ENCODE data around the gene UBA1.

UBA1 gene

GRCh38 chrX:47180346-47180745, 13.3 kb upstream of the UBA1 start:
- Histone ChIP-seq H2BK15ac (ENCODE audit: low read depth, poor library complexity, severe bottlenecking) (no peak overlapping the region), H3K18ac (ENCODE audit: low read depth in 1 of 2, low read length in 2 of 2) (no peak overlapping the region), H3K79me1 (replicated peaks; ENCODE audit: low read length, poor library complexity, severe bottlenecking) (peaks cover 23% of the 10 kb centered on the region), H2AFZ (ENCODE audit: low read depth, low read length) (no peak overlapping the region), H3K27ac (ENCODE audit: low read length, poor library complexity, severe bottlenecking) (no peak overlapping the region), H2BK120ac (ENCODE audit: low read depth, low read length) (no peak overlapping the region), H3K14ac (ENCODE audit: low read length in 2 of 2) (no peak overlapping the region), H3K23ac (ENCODE audit: low read length in 2 of 2) (no peak overlapping the region), H4K8ac (ENCODE audit: low read length) (no peak overlapping the region), H3K4me3 (ENCODE audit: insufficient read depth in 1 of 2, low read depth in 1 of 2, low read length in 2 of 2) (no peak overlapping the region), H4K91ac (ENCODE audit: low read length) (no peak overlapping the region), H3K27me3 (ENCODE audit: control insufficient read depth in 1 of 2, insufficient read depth in 1 of 2, low read length in 2 of 2) (peaks cover 0 to 50% of the 10 kb centered on the region in 2 experiments), H3K9me3 (ENCODE audit: control insufficient read depth, low read length) (no peaks in the 10 kb centered on the region), H3K4me2 (ENCODE audit: low read length, poor library complexity, severe bottlenecking) (no peak overlapping the region), H2AK5ac (ENCODE audit: low read length, severe bottlenecking) (no peak overlapping the region), H3K9ac (ENCODE audit: low read length) (no peak overlapping the region), H2BK12ac (ENCODE audit: low read length in 2 of 2) (no peak overlapping the region), H3K36me3 (ENCODE audit: control insufficient read depth in 1 of 2, insufficient read depth in 2 of 2, low read depth in 1 of 2, low read length in 2 of 2) (peaks cover 71 to 86% of the 10 kb centered on the region in 2 experiments), H3K4me1 (ENCODE audit: control insufficient read depth, insufficient read depth, low read depth, low read length) (peaks cover 3% of the 10 kb centered on the region), H3K4ac (ENCODE audit: low read depth in 1 of 2, low read length in 2 of 2) (no peak overlapping the region), H2BK5ac (ENCODE audit: low read depth, low read length, poor library complexity, severe bottlenecking) (no peak overlapping the region)
- no peak for DNase-seq
- 100% methylated on average over 4 of the region's 8 CpGs for WGBS

- no peak overlapping the region for H3K23ac ChIP-seq (ENCODE audit: low read length in 2 of 2)
- no peak overlapping the region for H3K18ac ChIP-seq (ENCODE audit: low read depth in 1 of 2, low read length in 2 of 2)
- no peak overlapping the region for H2AK5ac ChIP-seq (ENCODE audit: low read length, severe bottlenecking)
- peaks cover 0 to 47% of the 10 kb centered on the region in 2 experiments for H3K27me3 ChIP-seq (ENCODE audit: control insufficient read depth in 1 of 2, insufficient read depth in 1 of 2, low read length in 2 of 2)
- H3K14ac ChIP-seq (ENCODE audit: low read length in 2 of 2) = no peak overlapping the region
- no peak overlapping the region for H2AFZ ChIP-seq (ENCODE audit: low read depth, low read length)
- no peak overlapping the region for H3K27ac ChIP-seq (ENCODE audit: low read length, poor library complexity, severe bottlenecking)
- no peak overlapping the region for H2BK12ac ChIP-seq (ENCODE audit: low read length in 2 of 2)
- H3K4me3 ChIP-seq (ENCODE audit: insufficient read depth in 1 of 2, low read depth in 1 of 2, low read length in 2 of 2) = no peak overlapping the region
- peaks cover 73 to 86% of the 10 kb centered on the region in 2 experiments for H3K36me3 ChIP-seq (ENCODE audit: control insufficient read depth in 1 of 2, insufficient read depth in 2 of 2, low read depth in 1 of 2, low read length in 2 of 2)
- H2BK5ac ChIP-seq (ENCODE audit: low read depth, low read length, poor library complexity, severe bottlenecking) = no peak overlapping the region
- H4K8ac ChIP-seq (ENCODE audit: low read length) = no peak overlapping the region
- H4K91ac ChIP-seq (ENCODE audit: low read length) = no peak overlapping the region
- H3K79me1 ChIP-seq (replicated peaks; ENCODE audit: low read length, poor library complexity, severe bottlenecking) = peaks cover 20% of the 10 kb centered on the region
- no peaks in the 10 kb centered on the region for H3K9me3 ChIP-seq (ENCODE audit: control insufficient read depth, low read length)
- no peak overlapping the region for H2BK15ac ChIP-seq (ENCODE audit: low read depth, poor library complexity, severe bottlenecking)
- H3K4me2 ChIP-seq (ENCODE audit: low read length, poor library complexity, severe bottlenecking) = no peak overlapping the region
- H2BK120ac ChIP-seq (ENCODE audit: low read depth, low read length) = no peak overlapping the region
- peaks cover 3% of the 10 kb centered on the region for H3K4me1 ChIP-seq (ENCODE audit: control insufficient read depth, insufficient read depth, low read depth, low read length)
- WGBS = 100% methylated on average over 9 of the region's 10 CpGs
- no peak overlapping the region for H3K4ac ChIP-seq (ENCODE audit: low read depth in 1 of 2, low read length in 2 of 2)
- no peak for DNase-seq
- no peak overlapping the region for H3K9ac ChIP-seq (ENCODE audit: low read length)
Measured at GRCh38 chrX:47181301-47181700, 12.3 kb upstream of the UBA1 start.

DNA sequence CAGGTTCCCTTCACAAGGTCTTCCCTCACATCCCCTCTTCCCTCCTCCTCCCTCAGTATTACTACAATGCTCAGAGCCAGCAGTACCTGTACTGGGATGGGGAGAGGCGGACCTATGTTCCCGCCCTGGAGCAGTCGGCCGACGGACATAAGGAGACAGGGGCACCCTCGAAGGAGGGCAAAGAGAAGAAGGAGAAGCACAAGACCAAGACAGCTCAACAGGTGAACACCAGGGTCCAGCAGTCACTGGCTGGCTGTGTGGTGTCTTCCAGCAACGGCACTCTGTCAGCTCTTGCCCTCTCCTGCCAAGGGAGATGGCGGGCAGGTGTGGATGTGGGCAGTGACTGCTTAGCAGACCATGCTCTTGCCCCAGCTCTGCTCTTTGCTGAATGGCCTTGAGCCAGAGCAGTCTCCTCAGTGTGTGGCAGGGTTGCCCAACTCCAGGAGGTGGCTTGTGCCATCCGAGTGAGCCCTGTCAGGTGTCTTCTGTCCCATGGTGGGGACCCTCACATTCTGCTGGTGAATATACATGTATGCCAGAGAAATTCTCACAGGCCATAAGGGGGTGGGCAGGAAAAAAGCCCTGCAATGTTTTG, 11.4 kb upstream of the UBA1 start:
- Histone ChIP-seq H2BK12ac (ENCODE audit: low read length in 2 of 2) (no peak overlapping the region), H2AFZ (ENCODE audit: low read depth, low read length) (no peak overlapping the region), H2BK5ac (ENCODE audit: low read depth, low read length, poor library complexity, severe bottlenecking) (no peak overlapping the region), H3K14ac (ENCODE audit: low read length in 2 of 2) (no peak overlapping the region), H3K4me2 (ENCODE audit: low read length, poor library complexity, severe bottlenecking) (no peak overlapping the region), H3K4me1 (ENCODE audit: control insufficient read depth, insufficient read depth, low read depth, low read length) (peaks cover 6% of the 10 kb centered on the region), H4K91ac (ENCODE audit: low read length) (no peak overlapping the region), H3K4me3 (ENCODE audit: insufficient read depth in 1 of 2, low read depth in 1 of 2, low read length in 2 of 2) (no peak overlapping the region), H3K23ac (ENCODE audit: low read length in 2 of 2) (no peak overlapping the region), H2BK120ac (ENCODE audit: low read depth, low read length) (no peak overlapping the region), H4K8ac (ENCODE audit: low read length) (no peak overlapping the region), H3K79me1 (replicated peaks; ENCODE audit: low read length, poor library complexity, severe bottlenecking) (peaks cover 20% of the 10 kb centered on the region), H3K27ac (ENCODE audit: low read length, poor library complexity, severe bottlenecking) (no peak overlapping the region), H3K18ac (ENCODE audit: low read depth in 1 of 2, low read length in 2 of 2) (no peak overlapping the region), H3K9me3 (ENCODE audit: control insufficient read depth, low read length) (no peaks in the 10 kb centered on the region), H3K36me3 (ENCODE audit: control insufficient read depth in 1 of 2, insufficient read depth in 2 of 2, low read depth in 1 of 2, low read length in 2 of 2) (peaks cover 71 to 89% of the 10 kb centered on the region in 2 experiments), H3K27me3 (ENCODE audit: control insufficient read depth in 1 of 2, insufficient read depth in 1 of 2, low read length in 2 of 2) (peaks cover 0 to 47% of the 10 kb centered on the region in 2 experiments), H3K4ac (ENCODE audit: low read depth in 1 of 2, low read length in 2 of 2) (no peak overlapping the region), H2BK15ac (ENCODE audit: low read depth, poor library complexity, severe bottlenecking) (no peak overlapping the region), H2AK5ac (ENCODE audit: low read length, severe bottlenecking) (no peak overlapping the region), H3K9ac (ENCODE audit: low read length) (no peak overlapping the region)
- DNase-seq = no peak
- WGBS = 100% methylated on average over 9 of the region's 9 CpGs

GRCh38 chrX:47184486-47184885, 9.1 kb upstream of the UBA1 start:
- H3K18ac ChIP-seq (ENCODE audit: low read depth in 1 of 2, low read length in 2 of 2) = no peak overlapping the region
- WGBS = 100% methylated on average over 3 of the region's 4 CpGs
- H2BK5ac ChIP-seq (ENCODE audit: low read depth, low read length, poor library complexity, severe bottlenecking) = no peak overlapping the region
- no peak overlapping the region for H3K14ac ChIP-seq (ENCODE audit: low read length in 2 of 2)
- H3K36me3 ChIP-seq (ENCODE audit: control insufficient read depth in 1 of 2, insufficient read depth in 2 of 2, low read depth in 1 of 2, low read length in 2 of 2) = peaks cover 60 to 70% of the 10 kb centered on the region in 2 experiments
- peaks cover 0 to 46% of the 10 kb centered on the region in 2 experiments for H3K27me3 ChIP-seq (ENCODE audit: control insufficient read depth in 1 of 2, insufficient read depth in 1 of 2, low read length in 2 of 2)
- H3K79me1 ChIP-seq (replicated peaks; ENCODE audit: low read length, poor library complexity, severe bottlenecking) = peaks cover 11% of the 10 kb centered on the region
- no peak overlapping the region for H3K27ac ChIP-seq (ENCODE audit: low read length, poor library complexity, severe bottlenecking)
- H3K9me3 ChIP-seq (ENCODE audit: control insufficient read depth, low read length) = no peaks in the 10 kb centered on the region
- H3K9ac ChIP-seq (ENCODE audit: low read length) = no peak overlapping the region
- no peak overlapping the region for H2BK15ac ChIP-seq (ENCODE audit: low read depth, poor library complexity, severe bottlenecking)
- no peak overlapping the region for H3K4me3 ChIP-seq (ENCODE audit: insufficient read depth in 1 of 2, low read depth in 1 of 2, low read length in 2 of 2)
- no peak overlapping the region for H2AK5ac ChIP-seq (ENCODE audit: low read length, severe bottlenecking)
- H4K91ac ChIP-seq (ENCODE audit: low read length) = no peak overlapping the region
- H3K4ac ChIP-seq (ENCODE audit: low read depth in 1 of 2, low read length in 2 of 2) = no peak overlapping the region
- H2BK12ac ChIP-seq (ENCODE audit: low read length in 2 of 2) = no peak overlapping the region
- H2BK120ac ChIP-seq (ENCODE audit: low read depth, low read length) = no peak overlapping the region
- H2AFZ ChIP-seq (ENCODE audit: low read depth, low read length) = no peak overlapping the region
- H3K4me2 ChIP-seq (ENCODE audit: low read length, poor library complexity, severe bottlenecking) = no peak overlapping the region
- DNase-seq = no peak
- H4K8ac ChIP-seq (ENCODE audit: low read length) = no peak overlapping the region
- no peak overlapping the region for H3K23ac ChIP-seq (ENCODE audit: low read length in 2 of 2)
- H3K4me1 ChIP-seq (ENCODE audit: control insufficient read depth, insufficient read depth, low read depth, low read length) = peaks cover 4% of the 10 kb centered on the region
